RWPE1 (cell line): Measurements from ENCODE around the gene ZBTB7A.
A peak's percentile ranks its signal among the peaks of the same experiment; 100 is the strongest.

Experiments used
- CTCF ChIA-PET: fragments of 350-600 bp; sonication (Branson Sonifier 250); formaldehyde crosslinking; extraction: SDS; loops from one replicate; lab custom pipeline; 2021; lab: Yijun Ruan, JAX
- POLR2A ChIA-PET: fragments of 400-600 bp; formaldehyde crosslinking; extraction: SDS; loops from one replicate; lab custom pipeline; 2020; ENCODE audit warnings: antibody characterized with exemption; ENCODE audit not compliant: low non-redundant PET; lab: Yijun Ruan, JAX
- DNase-seq: peaks from one replicate; pipeline ENCODE4 v3.0.0; 2012; ENCODE audit warnings: low spot score
- H3K27ac ChIP-seq: fragments of 450-650 bp; 2 replicates; pipeline ENCODE4 v1.5.1; 2017
- CTCF ChIP-seq: fragments of 450-650 bp; conservative IDR thresholded peaks from 2 replicates; pipeline ENCODE4 v1.5.1; 2017; ENCODE audit warnings: low read depth, mild to moderate bottlenecking

ZBTB7A gene

GRCh38 chr19:4066682-4067395, at the start of gene ZBTB7A:
Gene ZBTB7A, minus strand, starts transcription at chr19:4066899. Its CDS starts 11,667 bp downstream, at chr19:4055232.
- ChIA-PET POLR2A (interaction anchor here (0.6 to 0.7 kb wide), 2 partner anchors 83 to 576 kb away, joined by 3 to 5 read pairs; no protein-coding TSS in a partner anchor), CTCF (no interaction called here)
- DNase-seq: no peak

GRCh38 chr19:4115818-4116385, 49.2 kb upstream of the ZBTB7A start:
- DNase-seq: no peak
- no peak for TF ChIP-seq CTCF
- ChIA-PET POLR2A (no interaction called here), CTCF (interaction anchor here (0.7 to 1.5 kb wide), 2 partner anchors 18 to 24 kb away, joined by 3 to 6 read pairs; no protein-coding TSS in a partner anchor)
- peak overlapping the region; percentile 24 for H3K27ac ChIP-seq

More at GRCh38 chr19:4066682-4067395, at the start of gene ZBTB7A:
- TF ChIP-seq CTCF: no peak
- H3K27ac ChIP-seq: peak within 1 kb of the TSS; percentile 98

GRCh38 chr19:4115050-4115817, 48.5 kb upstream of the ZBTB7A start:
- POLR2A ChIA-PET: no interaction called here
- H3K27ac ChIP-seq: peak overlapping the region; percentile 24
- CTCF ChIA-PET: no interaction called here
- no peak for DNase-seq
- TF ChIP-seq CTCF: no peak

- CTCF ChIA-PET: interaction anchor here (1.2 kb wide), 1 partner anchor 27 kb away, joined by 5 read pairs; no protein-coding TSS in a partner anchor
- no peak for DNase-seq
- H3K27ac ChIP-seq: peak overlapping the region; percentile 24; the same call in 1 of the 2 replicates
- no peak for TF ChIP-seq CTCF
- POLR2A ChIA-PET: no interaction called here
These were observed 47.5 kb upstream of the ZBTB7A start for GRCh38 chr19:4114181-4114580.

- CTCF ChIA-PET: interaction anchor here (1.2 kb wide), 1 partner anchor 27 kb away, joined by 5 read pairs; no protein-coding TSS in a partner anchor
- POLR2A ChIA-PET: no interaction called here
- TF ChIP-seq CTCF: no peak
- no peak for DNase-seq
- peak overlapping the region; percentile 31; the same call in 1 of the 2 replicates for H3K27ac ChIP-seq
These were observed 46.8 kb upstream of the ZBTB7A start for GRCh38 chr19:4113398-4114088.
